Mucosa of gallbladder (tissue), 1 donor: ENCODE results near the gene CPM. TPM values are rescaled to one million over a fixed set of nuclear protein-coding genes. Genes with fewer than 3 reads are reported as not detected.
"Not testable (repeated sequence)": the region's sequence is repeated elsewhere in the genome, so short reads cannot be mapped to it uniquely, and the experiment has no call there.

ENCODE experiments used
- DNase-seq: peaks from one replicate; pipeline ENCODE4 v3.0.0-alpha.2; 2020; ENCODE audit warnings: low spot score
- total RNA-seq: library from RNA; stranded (reverse); gene quantifications from one replicate; pipeline ENCODE4 v1.2.1, GENCODE V29; 2021
- donor health status: DM: no; HTN: no; CAD: no.

The CPM gene
- total RNA-seq, 1 donor from 2014 or later: 61.5 TPM

DNA sequence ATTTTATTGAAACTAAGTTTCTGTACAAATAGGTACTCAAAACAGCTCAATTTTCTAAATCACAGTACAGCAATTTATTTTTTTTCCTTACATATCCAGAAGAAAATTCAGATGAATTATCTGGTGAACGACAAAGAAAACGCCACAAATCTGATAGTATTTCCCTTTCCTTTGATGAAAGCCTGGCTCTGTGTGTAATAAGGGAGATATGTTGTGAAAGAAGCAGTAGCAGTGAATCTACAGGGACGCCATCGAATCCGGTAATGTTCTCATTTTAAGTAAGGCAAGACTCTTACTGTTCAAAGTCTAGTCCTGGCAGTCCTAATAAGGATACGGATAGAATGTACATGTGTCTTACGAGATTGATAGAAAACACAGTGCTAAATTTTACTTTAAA, 104.3 kb downstream of the CPM start:
- DNase-seq: no peak

- no peak for DNase-seq
These were observed 104.9 kb downstream of the CPM start for GRCh38 chr12:68827895-68828671.

GRCh38 chr12:68825569-68826217, 107.3 kb downstream of the CPM start:
- no peak for DNase-seq

- DNase-seq: no peak
These were observed 108.2 kb downstream of the CPM start for GRCh38 chr12:68824597-68825250.

DNA sequence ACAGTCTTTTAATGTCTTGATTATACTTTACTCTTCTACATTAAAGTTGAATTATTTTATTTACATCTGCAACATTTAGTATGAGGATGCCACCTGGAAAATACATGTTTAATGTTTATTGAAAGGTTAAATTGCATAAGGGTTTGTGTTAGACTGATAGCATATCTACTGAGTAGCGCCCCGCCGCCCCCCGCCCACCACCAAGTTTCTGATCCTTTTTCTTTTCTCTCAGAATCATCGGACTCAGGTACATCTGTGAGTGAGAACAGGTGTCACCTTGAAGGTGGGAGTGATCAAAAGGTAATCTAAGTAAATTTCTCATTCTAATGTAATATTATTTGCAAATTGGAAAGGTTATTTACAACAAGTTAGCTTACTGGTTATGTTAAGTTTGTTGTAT, 108.8 kb downstream of the CPM start:
- no peak for DNase-seq

GRCh38 chr12:68823696-68824095, 109.3 kb downstream of the CPM start:
- DNase-seq: no peak

DNA sequence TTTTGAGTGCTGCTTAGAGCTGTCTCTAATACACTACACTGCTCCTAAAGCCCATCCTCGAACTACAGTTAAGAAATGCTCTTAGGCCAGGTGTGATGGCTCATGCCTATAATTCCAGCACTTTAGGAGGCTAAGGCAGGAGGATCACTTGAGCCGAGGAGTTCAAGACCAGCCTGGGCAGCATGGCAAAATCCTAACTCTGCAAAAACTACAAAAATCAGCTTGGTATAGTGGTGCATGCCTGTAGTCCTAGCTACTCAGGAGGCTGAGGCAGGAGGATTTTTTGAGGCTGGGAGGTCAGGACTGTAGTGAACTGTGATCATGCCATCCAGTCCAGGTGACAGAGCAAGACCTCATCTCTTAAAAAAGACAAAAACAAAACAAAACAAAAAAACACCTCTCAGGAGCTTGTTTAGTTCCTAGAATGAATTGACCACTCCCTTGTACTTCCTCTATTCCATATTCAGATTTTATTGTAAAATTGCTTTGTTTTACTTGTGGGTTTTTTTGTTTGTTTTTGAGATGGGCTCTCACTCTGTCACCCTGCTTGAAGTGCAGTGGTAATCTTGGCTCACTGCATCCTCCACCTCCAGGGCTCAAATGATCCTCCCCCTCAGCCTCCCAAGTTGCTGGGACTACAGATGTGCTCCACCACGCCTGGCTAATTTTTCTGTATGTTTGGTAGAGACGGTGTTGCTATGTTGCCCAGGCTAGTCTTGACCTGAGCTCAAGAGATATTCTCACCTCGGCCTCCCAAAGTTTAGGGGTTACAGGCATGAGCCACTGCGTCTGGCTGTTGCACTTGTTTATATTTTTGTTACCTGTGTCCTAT, 111.4 kb downstream of the CPM start:
- DNase-seq: no peak

GRCh38 chr12:68819481-68819880, 113.5 kb downstream of the CPM start:
- not testable (repeated sequence) for DNase-seq

GRCh38 chr12:68815928-68816800, 116.8 kb downstream of the CPM start:
- DNase-seq: no peak

- no peak for DNase-seq
These were observed 117.6 kb downstream of the CPM start for GRCh38 chr12:68815232-68815927.

- DNase-seq: no peak
These were observed 118.3 kb downstream of the CPM start for GRCh38 chr12:68814490-68815231.

DNA sequence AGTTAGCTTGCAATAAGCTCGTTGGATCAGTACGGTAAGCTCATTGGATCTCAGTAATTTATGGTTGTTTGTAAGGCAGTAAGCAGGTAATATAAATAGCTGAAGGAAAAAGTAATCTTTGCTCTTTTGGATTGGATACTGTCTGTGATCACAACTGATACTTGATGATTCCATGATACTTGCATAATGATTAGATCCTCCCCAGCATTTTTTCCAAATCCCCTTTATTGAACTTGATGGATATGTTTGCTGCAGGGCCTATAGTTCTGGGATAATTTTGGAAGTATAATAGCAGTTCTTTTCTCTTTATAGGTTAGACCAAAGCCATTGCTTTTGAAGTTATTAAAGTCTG, 119.8 kb downstream of the CPM start:
- no peak for DNase-seq

DNA sequence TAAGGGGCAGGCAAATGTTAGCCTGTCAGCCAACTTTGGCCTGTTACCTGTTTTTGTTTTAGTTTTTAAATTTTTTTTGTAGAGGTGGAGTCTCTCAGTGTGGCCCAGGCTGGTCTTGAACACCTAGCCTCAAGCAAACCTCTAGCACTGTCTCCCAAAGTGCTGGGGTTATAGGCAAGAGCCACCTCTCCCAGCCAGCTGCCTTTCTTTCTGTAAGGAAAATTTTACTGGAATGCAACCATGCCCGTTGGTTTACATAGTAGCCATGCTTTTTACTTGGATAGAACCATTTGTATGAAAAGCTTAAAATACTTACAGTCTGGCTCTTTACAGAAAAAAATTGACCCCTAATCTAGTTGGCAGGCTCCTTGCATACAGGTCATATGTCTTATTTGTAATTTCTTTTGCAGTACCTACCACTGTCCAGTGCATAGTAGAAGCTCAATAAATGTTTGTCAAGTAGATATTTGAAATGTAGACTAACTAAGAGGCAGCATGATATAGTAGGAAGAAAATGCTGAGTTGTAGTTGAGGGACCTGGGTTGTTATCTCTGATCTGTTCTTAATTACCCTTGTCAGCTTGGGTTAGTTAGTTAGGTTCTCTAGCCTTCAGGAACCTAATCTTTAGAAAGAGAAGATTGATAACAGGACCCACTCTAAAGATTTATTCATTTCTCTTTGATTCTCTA, 120.3 kb downstream of the CPM start:
- no peak for DNase-seq

DNA sequence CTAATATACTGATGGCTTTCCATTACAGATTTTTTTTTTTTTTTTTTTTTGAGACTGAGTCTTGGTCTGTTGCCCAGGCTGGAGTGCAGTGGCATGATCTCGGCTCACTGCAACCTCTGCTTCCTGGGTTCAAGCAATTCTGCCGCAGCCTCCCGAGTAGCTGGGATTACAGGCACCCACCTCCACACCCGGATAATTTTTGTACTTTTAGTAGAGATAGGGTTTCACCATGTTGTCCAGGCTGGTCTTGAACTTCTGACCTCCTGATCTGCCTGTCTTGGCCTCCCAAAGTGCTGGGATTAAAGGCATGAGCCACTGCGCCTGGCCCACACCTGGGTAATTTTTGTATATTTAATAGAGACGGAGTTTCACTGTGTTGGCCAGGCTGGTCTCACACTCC, 121.4 kb downstream of the CPM start:
- not testable (repeated sequence) for DNase-seq

DNA sequence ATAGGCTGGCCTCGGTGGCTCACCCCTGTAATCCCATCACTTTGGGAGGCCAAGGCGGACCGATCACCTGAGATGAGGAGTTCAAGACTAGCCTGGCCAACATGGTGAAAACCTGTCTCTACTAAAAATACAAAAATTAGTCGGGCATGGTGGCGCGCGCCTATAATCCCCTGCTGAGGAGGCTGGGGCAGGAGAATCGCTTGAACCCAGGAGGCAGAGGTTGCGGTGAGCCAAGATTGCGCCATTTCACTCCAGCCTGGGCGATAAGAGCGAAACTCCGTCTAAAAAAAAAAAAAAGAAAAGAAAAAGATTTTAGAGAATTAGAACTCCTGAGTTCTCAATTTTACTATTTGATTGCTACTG, 123.0 kb downstream of the CPM start:
- not testable (repeated sequence) for DNase-seq

DNA sequence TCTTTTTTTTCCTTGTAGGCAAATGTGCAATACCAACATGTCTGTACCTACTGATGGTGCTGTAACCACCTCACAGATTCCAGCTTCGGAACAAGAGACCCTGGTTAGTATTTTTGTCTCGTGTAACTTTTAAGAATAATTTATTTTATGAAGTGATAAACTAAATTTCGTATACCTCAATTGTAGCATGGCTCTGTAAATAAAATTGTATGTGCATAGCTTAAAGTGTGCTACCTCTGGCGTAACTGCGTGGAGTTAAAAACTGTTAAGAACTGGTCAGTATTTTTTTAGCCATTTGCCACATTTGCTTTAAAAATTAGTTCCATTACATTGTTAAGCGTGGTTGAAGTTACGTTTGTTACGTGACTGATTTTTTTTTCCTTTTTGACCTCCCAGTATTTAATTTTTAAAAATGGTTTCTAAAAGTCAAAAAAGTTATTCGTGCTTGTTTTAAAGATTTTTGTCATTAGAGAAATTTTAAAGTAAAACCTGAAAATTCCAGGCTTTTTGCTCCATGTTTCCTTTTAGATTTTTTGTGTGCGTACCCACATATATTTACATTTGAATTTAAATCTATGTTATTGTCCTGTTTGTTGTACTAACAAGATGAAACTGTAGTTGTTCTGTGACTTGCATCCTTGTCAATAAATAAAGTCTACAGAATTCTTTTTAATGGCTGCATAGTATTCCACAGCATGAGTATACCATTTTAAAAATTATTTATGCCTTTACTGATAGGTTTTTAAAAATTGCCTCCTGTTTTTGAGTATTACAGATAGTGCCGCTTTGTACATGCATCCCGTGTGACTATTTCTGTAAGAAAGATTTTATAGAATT, 123.6 kb downstream of the CPM start:
- no peak for DNase-seq

DNA sequence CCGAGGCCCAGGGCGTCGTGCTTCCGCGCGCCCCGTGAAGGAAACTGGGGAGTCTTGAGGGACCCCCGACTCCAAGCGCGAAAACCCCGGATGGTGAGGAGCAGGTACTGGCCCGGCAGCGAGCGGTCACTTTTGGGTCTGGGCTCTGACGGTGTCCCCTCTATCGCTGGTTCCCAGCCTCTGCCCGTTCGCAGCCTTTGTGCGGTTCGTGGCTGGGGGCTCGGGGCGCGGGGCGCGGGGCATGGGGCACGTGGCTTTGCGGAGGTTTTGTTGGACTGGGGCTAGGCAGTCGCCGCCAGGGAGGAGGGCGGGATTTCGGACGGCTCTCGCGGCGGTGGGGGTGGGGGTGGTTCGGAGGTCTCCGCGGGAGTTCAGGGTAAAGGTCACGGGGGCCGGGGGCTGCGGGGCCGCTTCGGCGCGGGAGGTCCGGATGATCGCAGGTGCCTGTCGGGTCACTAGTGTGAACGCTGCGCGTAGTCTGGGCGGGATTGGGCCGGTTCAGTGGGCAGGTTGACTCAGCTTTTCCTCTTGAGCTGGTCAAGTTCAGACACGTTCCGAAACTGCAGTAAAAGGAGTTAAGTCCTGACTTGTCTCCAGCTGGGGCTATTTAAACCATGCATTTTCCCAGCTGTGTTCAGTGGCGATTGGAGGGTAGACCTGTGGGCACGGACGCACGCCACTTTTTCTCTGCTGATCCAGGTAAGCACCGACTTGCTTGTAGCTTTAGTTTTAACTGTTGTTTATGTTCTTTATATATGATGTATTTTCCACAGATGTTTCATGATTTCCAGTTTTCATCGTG, 124.4 kb downstream of the CPM start:
- DNase-seq: peak; percentile 74
